ENCODE measurements around the gene ARL14.

DNA sequence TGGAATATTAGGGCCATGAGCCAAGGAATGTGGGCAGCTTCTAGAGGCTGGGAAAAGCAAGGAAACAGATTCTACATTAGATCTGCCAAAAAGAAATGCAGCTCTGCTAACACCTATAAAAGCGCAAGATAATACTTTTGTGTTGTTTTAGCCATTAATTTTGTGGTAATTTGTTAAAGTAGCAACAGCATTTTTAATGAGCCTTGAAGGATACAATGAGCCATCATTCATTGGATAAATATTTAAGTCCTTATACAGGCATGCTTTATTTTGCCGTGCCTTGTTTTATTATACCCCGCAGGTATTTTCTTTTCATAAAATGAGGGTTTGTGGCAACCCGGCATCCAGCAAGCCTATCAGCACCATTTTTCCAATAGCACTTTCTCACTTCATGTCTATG lies 15.0 kb downstream of the ARL14 start:
- TF ChIP-seq, protein P1, sequence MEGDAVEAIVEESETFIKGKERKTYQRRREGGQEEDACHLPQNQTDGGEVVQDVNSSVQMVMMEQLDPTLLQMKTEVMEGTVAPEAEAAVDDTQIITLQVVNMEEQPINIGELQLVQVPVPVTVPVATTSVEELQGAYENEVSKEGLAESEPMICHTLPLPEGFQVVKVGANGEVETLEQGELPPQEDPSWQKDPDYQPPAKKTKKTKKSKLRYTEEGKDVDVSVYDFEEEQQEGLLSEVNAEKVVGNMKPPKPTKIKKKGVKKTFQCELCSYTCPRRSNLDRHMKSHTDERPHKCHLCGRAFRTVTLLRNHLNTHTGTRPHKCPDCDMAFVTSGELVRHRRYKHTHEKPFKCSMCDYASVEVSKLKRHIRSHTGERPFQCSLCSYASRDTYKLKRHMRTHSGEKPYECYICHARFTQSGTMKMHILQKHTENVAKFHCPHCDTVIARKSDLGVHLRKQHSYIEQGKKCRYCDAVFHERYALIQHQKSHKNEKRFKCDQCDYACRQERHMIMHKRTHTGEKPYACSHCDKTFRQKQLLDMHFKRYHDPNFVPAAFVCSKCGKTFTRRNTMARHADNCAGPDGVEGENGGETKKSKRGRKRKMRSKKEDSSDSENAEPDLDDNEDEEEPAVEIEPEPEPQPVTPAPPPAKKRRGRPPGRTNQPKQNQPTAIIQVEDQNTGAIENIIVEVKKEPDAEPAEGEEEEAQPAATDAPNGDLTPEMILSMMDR (IDR thresholded peaks at IDR 0.05) = no peak
- TF ChIP-seq POLR2A (IDR thresholded peaks at IDR 0.05) = no peak
